IPS-20b (cell line): ENCODE data around the gene GFRA1.

Source experiments
- H3K27ac ChIP-seq: one replicate; pipeline ENCODE4 v1.5.1; 2013; ENCODE audit warnings: low read length
- H3K27me3 ChIP-seq: 2 replicates; pipeline ENCODE4 v1.6.1; 2013; ENCODE audit warnings: mild to moderate bottlenecking, low read length, inconsistent platforms; ENCODE audit not compliant: insufficient read depth
- H3K36me3 ChIP-seq: 2 replicates; pipeline ENCODE4 v1.6.1; 2013; ENCODE audit warnings: low read depth, mild to moderate bottlenecking, inconsistent platforms, low read length, moderate library complexity; ENCODE audit not compliant: insufficient read depth
- H3K4me1 ChIP-seq: 2 replicates; pipeline ENCODE4 v1.6.1; 2013; ENCODE audit warnings: mild to moderate bottlenecking, control low read depth, inconsistent platforms, low read length, moderate library complexity; ENCODE audit not compliant: insufficient read depth
- H3K4me3 ChIP-seq: 2 replicates; pipeline ENCODE4 v1.5.1; 2013; ENCODE audit warnings: mild to moderate bottlenecking, low read length, inconsistent platforms
- H3K9ac ChIP-seq: 2 replicates; pipeline ENCODE4 v1.6.1; 2013; ENCODE audit warnings: low read depth, mild to moderate bottlenecking, inconsistent platforms, low read length, moderate library complexity
- H3K9me3 ChIP-seq: 2 replicates; pipeline ENCODE4 v1.6.1; 2013; ENCODE audit warnings: mild to moderate bottlenecking, low read depth, low read length, inconsistent platforms; ENCODE audit not compliant: insufficient read depth

Gene GFRA1

GRCh38 chr10:116101616-116102315 is 171.2 kb downstream of the GFRA1 start:
- H3K4me1 ChIP-seq = no peaks in the 10 kb centered on the region
- H3K27me3 ChIP-seq = no peaks in the 10 kb centered on the region
- no peak overlapping the region for H3K9ac ChIP-seq
- H3K9me3 ChIP-seq = no peaks in the 10 kb centered on the region
- H3K27ac ChIP-seq = no peak overlapping the region
- no peak overlapping the region for H3K4me3 ChIP-seq
- H3K36me3 ChIP-seq = no peaks in the 10 kb centered on the region

DNA sequence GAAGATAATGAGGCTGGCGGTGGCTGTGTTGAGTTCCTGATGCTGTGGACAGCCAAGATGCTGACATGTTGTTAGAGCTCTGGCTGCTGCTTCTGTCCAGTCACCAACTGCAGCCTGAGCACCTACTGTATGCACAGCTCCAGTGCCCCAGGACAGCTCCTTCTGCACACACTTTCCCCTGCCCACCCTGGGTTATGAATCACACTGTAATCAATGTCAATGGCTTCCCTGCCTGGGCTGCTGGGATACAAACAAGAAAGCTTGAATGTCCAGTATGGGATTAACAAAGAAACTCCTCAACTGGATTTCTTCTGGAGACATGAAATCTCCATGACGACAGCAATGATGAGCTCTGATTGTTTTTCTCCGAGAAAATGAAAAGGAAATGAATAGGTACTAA is 172.0 kb downstream of the GFRA1 start:
- no peak overlapping the region for H3K27ac ChIP-seq

GRCh38 chr10:116099023-116099420 is 174.0 kb downstream of the GFRA1 start:
- Histone ChIP-seq H3K9me3 (no peaks in the 10 kb centered on the region), H3K27me3 (no peaks in the 10 kb centered on the region), H3K4me3 (no peak overlapping the region), H3K9ac (no peak overlapping the region), H3K27ac (no peak overlapping the region), H3K36me3 (no peaks in the 10 kb centered on the region), H3K4me1 (no peaks in the 10 kb centered on the region)

More for the DNA sequence above, 172.0 kb downstream of the GFRA1 start:
- no peaks in the 10 kb centered on the region for H3K27me3 ChIP-seq
- H3K9ac ChIP-seq = no peak overlapping the region
- H3K9me3 ChIP-seq = no peaks in the 10 kb centered on the region
- no peak overlapping the region for H3K4me3 ChIP-seq
- H3K36me3 ChIP-seq = no peaks in the 10 kb centered on the region
- H3K4me1 ChIP-seq = no peaks in the 10 kb centered on the region

DNA sequence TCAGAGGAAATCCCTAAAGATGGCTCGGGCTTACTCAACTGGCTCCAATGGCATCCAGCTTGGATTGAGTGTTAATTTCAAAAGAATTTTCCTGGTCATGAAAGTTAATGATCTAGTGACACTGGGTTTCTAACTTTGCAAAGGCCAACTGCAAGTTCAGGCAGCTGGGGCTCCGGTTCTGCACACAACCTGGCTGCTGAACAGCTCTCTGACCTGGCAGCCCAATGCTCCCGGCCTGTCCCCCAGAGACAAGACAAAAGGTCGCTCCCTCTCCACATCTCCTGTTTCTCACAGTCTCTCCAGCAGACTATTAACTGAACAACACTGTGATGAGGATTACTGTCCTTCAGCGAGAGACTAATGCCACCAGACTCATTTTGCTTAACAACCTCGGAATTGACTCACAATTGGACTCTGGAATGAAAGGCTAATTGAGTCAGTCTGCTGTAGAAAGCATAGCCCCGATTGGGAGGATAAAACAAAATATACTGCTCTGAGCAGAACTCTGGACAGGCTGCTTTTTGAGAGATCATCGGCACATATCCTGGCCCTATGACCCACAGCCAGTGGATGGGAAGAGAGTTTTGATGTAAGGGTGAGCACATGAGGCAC is 174.5 kb downstream of the GFRA1 start:
- H3K4me1 ChIP-seq = no peaks in the 10 kb centered on the region
- no peak overlapping the region for H3K9ac ChIP-seq
- H3K36me3 ChIP-seq = no peaks in the 10 kb centered on the region
- H3K27ac ChIP-seq = no peak overlapping the region
- no peak overlapping the region for H3K4me3 ChIP-seq
- H3K9me3 ChIP-seq = no peaks in the 10 kb centered on the region
- H3K27me3 ChIP-seq = no peaks in the 10 kb centered on the region

DNA sequence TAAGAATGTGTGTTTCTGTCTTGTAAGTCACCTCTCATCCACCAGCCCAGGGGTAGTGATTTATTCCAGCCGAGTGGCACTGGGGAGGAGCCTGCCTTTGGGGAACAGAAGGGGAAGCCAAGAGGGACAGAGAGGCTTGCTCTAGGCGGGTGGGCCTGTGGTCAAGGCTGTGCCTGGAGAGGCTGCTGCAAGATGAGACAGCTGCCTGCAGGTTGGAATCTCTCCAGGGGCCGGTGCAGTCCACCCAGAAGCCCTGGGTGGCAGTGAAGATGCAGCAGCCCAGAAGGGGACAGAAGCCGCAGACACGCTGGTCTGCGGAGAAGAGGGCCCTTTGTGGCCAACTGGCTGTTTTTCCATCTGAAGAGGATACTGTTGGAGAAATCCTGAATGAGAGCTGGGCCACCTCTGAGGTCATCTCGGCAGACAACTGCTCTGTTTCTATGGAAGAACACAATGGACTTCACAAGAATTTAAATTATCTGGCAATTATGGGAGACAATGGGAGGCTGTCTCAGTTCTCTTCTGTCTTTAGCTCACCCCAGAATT is 175.7 kb downstream of the GFRA1 start:
- no peak overlapping the region for H3K27ac ChIP-seq
- H3K36me3 ChIP-seq = no peaks in the 10 kb centered on the region
- H3K27me3 ChIP-seq = no peaks in the 10 kb centered on the region
- H3K9ac ChIP-seq = no peak overlapping the region
- H3K4me3 ChIP-seq = no peak overlapping the region
- H3K9me3 ChIP-seq = no peaks in the 10 kb centered on the region
- H3K4me1 ChIP-seq = no peaks in the 10 kb centered on the region

- Histone ChIP-seq H3K4me1 (no peaks in the 10 kb centered on the region), H3K27ac (no peak overlapping the region), H3K9me3 (no peaks in the 10 kb centered on the region)
Observed at GRCh38 chr10:116096526-116096925, 176.5 kb downstream of the GFRA1 start.

DNA sequence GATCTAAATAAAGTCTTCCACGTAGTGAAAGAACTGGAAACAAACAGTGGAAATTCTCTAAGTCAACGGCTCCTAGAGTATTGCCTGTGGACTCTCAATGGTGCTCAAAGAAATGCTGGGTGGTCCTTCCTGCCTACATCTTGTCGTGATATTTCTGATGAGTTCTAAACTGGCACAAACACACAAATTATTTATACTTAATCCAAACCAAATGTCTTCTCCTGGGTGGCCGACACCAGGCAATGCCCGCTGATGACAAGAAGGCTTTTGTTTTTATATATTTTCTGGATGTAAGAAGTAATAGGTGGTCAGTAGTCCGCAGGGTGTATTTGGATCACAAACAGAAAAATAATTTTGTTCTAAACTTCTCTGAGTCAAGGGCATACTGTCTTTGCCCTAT is 178.7 kb downstream of the GFRA1 start:
- H3K4me1 ChIP-seq = no peaks in the 10 kb centered on the region
- no peaks in the 10 kb centered on the region for H3K9me3 ChIP-seq

More at GRCh38 chr10:116096526-116096925, 176.5 kb downstream of the GFRA1 start:
- H3K27me3 ChIP-seq = no peaks in the 10 kb centered on the region
- H3K4me3 ChIP-seq = no peak overlapping the region
- no peak overlapping the region for H3K9ac ChIP-seq
- no peaks in the 10 kb centered on the region for H3K36me3 ChIP-seq

GRCh38 chr10:116093031-116093430 is 180.0 kb downstream of the GFRA1 start:
- no peak overlapping the region for H3K4me3 ChIP-seq
- no peak overlapping the region for H3K9ac ChIP-seq
- no peaks in the 10 kb centered on the region for H3K27me3 ChIP-seq
- H3K27ac ChIP-seq = no peak overlapping the region
- H3K9me3 ChIP-seq = no peaks in the 10 kb centered on the region
- H3K36me3 ChIP-seq = no peaks in the 10 kb centered on the region
- no peaks in the 10 kb centered on the region for H3K4me1 ChIP-seq

More for the DNA sequence above, 178.7 kb downstream of the GFRA1 start:
- H3K9ac ChIP-seq = no peak overlapping the region
- H3K27me3 ChIP-seq = no peaks in the 10 kb centered on the region
- no peak overlapping the region for H3K27ac ChIP-seq
- H3K36me3 ChIP-seq = no peaks in the 10 kb centered on the region
- no peak overlapping the region for H3K4me3 ChIP-seq

- Histone ChIP-seq H3K27me3 (no peaks in the 10 kb centered on the region), H3K4me1 (no peaks in the 10 kb centered on the region), H3K4me3 (no peak overlapping the region)
Observed at GRCh38 chr10:116088985-116089384, 184.0 kb downstream of the GFRA1 start.

DNA sequence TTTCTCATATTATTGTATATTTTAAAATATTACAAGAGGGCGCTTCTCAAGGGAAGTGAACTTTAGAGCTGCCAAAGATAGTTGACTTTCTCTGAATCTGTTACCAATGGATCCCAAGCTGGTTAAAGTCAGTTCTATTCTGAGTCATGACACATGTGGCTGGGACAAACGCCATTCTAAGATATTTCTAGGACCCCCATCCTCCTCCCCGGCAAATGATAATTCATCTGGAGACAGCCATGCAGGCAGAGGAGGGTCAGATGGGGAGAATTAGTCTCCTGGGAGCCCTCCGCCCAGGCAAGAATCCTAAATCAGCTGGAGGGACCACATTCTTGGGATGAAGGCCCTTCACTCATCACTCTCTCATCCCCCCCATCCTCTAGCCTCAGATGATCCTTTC is 187.7 kb downstream of the GFRA1 start:
- Histone ChIP-seq H3K27ac (no peak overlapping the region), H3K9me3 (no peaks in the 10 kb centered on the region), H3K27me3 (no peaks in the 10 kb centered on the region), H3K9ac (no peak overlapping the region), H3K36me3 (no peaks in the 10 kb centered on the region), H3K4me1 (no peaks in the 10 kb centered on the region), H3K4me3 (no peak overlapping the region)

More at GRCh38 chr10:116088985-116089384, 184.0 kb downstream of the GFRA1 start:
- no peaks in the 10 kb centered on the region for H3K9me3 ChIP-seq
- no peaks in the 10 kb centered on the region for H3K36me3 ChIP-seq
- H3K27ac ChIP-seq = no peak overlapping the region
- H3K9ac ChIP-seq = no peak overlapping the region

GRCh38 chr10:116084161-116084560 is 188.8 kb downstream of the GFRA1 start:
- no peaks in the 10 kb centered on the region for H3K4me1 ChIP-seq
- no peak overlapping the region for H3K27ac ChIP-seq
- H3K27me3 ChIP-seq = no peaks in the 10 kb centered on the region
- no peaks in the 10 kb centered on the region for H3K9me3 ChIP-seq
- no peak overlapping the region for H3K9ac ChIP-seq
- no peak overlapping the region for H3K4me3 ChIP-seq
- H3K36me3 ChIP-seq = no peaks in the 10 kb centered on the region

- no peaks in the 10 kb centered on the region for H3K36me3 ChIP-seq
- no peaks in the 10 kb centered on the region for H3K27me3 ChIP-seq
- no peak overlapping the region for H3K27ac ChIP-seq
- no peak overlapping the region for H3K9ac ChIP-seq
- no peaks in the 10 kb centered on the region for H3K9me3 ChIP-seq
- H3K4me1 ChIP-seq = no peaks in the 10 kb centered on the region
- no peak overlapping the region for H3K4me3 ChIP-seq
Observed at GRCh38 chr10:116083226-116083762, 189.7 kb downstream of the GFRA1 start.
